HG02610 (cell line): Measurements from ENCODE around the gene HIPK2.
A peak's percentile ranks its signal among the peaks of the same experiment; 100 is the strongest.
"Not testable (repeated sequence)": the region's sequence is repeated elsewhere in the genome, so short reads cannot be mapped to it uniquely, and the experiment has no call there.

ENCODE experiments used
- ATAC-seq: cut with Tn5 transposase; IDR thresholded peaks from one replicate; pipeline ENCODE4 v1.9.1; 2021; ENCODE audit warnings: mild to moderate bottlenecking, moderate library complexity; ENCODE audit not compliant: unreplicated experiment

Gene HIPK2

DNA sequence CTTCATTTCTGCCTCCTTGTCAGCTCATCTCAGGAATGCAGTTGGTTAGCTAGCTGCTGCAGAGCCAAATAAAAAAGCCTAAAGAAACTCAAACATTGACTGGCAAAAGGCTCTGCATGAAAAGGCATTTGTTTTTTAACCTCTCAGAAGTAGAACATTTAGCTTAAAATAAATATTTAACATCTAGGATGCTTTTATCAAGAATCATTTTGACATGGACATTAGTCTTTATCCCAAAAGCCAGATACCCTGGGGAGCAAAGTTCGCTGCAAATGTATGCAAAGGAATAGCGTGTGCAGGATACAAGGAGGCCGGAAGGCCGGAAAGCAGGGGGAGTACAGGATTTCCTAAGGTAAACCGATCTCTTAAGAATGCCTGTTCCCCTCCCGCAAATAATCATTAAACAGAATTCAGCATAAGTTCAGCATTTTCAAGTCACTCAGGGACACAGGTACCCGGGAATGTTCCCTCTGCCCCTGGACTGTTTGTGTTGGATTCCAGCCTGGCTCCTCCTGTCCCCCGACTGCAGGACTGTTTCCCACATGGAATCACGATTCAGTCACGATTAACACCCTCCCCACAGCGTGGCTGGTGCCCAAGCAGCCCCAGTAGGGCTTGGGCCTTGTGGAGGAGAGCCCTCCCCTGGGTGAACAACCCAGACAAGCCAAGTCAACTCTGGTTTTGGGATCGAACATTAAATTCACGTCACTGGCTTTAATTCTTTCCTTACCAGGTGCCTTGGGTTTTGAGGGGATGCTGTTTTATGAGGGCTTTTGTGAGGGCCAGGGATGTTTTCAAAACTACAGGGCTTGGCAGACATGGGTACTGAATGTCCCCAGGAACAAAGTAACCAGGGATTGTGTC is 97.8 kb downstream of the HIPK2 start:
- ATAC-seq = no peak

DNA sequence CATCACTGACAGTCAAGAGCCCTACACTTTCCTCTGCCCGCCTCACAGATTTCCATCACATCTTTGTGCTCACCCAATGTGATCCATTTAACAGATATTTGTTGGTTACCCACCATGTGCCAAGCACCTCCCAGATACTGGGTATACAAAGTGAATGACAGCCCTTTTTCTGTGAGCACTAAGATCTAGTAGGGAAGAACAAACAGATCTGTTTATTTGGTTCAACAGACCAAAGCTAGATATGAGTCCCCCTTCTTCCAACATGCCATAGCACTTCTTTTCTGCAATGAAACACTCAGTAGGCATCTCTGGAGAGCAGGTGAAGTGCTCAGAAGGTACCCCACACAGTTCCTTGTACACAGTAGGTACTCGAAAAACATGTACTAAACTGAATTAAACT is 101.4 kb downstream of the HIPK2 start:
- ATAC-seq = no peak

DNA sequence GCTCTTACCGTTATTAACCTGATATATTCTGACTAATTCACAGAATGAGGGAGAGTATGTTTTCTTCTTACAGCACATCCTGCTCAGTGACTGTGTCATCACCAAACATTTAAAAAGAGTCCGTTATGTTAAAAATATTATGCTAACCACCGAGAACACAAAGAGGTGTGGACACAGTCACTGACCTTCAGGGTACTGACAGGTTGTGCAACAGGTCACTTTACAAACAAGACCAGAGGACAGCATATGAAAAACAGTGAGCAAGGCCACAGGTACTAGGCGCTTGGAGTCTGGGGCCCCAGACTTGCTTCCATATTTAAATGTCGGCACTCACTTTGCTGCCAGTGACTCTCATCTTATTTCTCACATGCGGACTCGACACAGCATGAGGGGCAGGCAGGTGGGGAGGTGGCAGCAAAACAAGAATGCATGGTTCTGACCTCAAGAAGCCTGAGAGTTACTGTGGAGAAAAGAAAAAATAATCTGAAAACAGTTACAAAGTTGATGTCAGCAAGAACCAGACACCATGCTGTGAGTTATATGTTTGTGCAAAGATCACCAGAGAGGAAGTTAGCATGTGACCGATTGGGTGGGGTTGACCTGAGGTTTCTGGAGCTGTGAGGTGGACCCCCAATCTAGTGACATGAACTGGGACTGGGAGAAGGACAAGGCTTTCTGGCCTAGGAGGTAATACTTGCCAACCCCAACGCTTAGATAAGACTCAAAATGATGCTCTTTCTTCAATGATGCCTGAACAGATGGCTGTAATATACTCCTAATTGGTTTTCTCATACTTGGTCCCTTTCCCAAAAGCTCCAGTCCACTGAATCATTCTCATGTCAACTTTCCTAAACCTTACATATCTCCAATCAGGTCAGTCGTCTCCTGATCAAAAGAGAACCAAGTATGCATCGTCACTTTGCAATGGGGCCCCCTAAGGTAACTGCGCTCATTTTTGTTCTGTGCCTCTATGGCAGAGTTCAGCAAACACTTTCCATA is 102.4 kb downstream of the HIPK2 start:
- ATAC-seq = no peak

- ATAC-seq = no peak
Measured at GRCh38 chr7:139674752-139675126, 103.1 kb downstream of the HIPK2 start.

GRCh38 chr7:139674341-139674740 is 103.5 kb downstream of the HIPK2 start:
- no peak for ATAC-seq

- ATAC-seq = no peak
Measured at GRCh38 chr7:139673762-139674161, 104.0 kb downstream of the HIPK2 start.

- peak; percentile 93 for ATAC-seq
Measured at GRCh38 chr7:139673230-139673629, 104.6 kb downstream of the HIPK2 start.

DNA sequence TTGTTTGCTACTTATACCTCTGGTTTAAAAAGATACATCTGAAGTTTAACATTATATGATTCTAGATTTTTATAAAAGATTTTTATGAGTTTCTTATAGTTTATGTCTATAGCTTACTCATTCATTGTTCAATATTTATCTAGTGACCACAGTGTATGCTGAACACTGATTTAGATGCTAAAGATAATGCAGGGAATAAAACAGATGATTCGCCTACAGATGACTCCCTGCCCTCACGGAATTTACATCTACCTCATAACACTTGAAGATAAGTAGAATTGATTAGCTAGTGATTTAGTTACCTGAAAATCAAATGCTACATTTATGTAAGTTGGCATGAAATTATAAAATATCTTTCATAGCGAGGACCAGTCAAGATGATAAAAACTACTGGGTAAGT is 105.8 kb downstream of the HIPK2 start:
- no peak for ATAC-seq

DNA sequence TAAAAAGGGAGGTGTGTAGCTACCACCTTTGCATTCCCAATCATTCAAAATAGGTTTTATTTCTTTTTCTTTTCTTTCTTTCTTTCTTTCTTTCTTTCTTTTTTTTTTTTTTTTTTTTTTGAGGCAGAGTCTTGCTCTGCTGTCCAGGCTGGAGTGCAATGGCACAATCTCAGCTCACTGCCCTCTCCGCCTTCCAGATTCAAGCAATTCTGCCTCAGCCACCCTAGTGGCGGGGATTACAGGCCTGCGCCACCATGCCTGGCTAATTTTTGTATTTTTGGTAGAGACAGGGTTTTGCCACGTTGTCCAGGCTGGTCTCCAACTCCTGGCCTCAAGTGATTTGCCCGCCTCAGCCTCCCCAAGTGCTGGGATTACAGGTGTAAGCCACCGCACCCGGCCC is 107.1 kb downstream of the HIPK2 start:
- ATAC-seq = not testable (repeated sequence)

GRCh38 chr7:139669106-139670061 is 108.4 kb downstream of the HIPK2 start:
- ATAC-seq = no peak

DNA sequence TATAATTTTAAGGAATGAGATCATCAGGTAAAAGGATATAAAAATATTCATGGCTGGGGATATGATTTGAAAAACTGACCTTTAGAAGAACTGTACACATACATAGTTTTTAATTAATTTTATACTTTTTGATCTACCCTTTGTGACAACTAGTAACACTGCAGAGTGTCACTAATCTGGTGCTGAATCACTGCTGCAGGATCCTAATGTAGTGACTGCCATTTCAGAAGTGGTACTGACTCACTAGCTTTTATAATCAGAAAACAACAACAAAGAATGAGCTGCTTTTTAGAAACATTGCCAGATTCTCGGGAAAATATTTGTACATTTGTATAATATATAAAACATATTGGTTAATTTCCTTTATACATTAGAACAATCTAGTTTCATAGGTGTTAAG is 110.4 kb downstream of the HIPK2 start:
- no peak for ATAC-seq

- ATAC-seq = no peak
Measured at GRCh38 chr7:139666501-139666900, 111.3 kb downstream of the HIPK2 start.

- no peak for ATAC-seq
Measured at GRCh38 chr7:139664434-139664833, 113.4 kb downstream of the HIPK2 start.

DNA sequence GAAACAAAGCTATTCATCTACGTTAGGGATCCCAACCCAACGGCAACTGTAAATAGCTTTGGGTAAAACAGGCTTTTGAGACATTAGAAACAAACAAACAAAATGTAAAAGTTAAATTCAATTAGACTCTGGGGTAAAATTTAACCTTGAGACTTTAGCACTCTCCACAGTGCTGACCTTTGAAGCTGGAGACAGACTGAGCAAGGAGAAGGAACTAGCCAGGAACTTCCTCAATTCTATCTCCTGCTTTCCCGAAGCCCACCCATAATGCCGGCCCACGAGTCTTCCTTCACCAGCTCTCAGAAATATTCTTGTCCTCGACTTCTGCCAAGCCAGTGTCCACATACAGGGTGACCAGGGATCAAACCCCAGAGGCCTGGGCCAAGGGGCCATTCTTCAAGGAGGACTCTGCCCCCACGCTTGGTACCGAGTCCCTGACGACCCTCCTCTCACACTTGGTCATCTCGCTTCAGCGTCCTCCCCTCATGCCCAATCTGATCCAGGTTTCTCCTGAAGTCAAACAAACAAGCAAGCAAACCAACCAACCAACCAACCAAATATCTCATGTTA is 114.1 kb downstream of the HIPK2 start:
- ATAC-seq = no peak

DNA sequence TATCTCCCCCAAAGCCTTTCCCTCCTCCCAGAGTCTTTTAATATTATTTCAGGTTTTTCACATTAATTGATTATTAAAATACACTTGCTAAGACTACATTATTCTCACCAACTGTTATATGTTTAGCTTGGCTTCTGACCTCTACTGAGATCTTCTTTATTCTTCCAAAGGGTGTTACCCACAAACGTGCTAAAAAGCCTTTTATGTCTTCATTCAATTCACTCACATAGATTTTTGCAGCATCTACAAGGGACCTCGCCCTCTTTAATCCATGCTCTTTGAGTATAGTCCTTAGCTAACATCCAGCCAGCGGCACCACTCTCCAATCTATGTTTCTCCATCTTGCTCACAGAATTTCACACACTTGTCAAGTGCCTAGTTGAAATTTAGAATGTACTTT is 115.9 kb downstream of the HIPK2 start:
- no peak for ATAC-seq

- ATAC-seq = no peak
Measured at GRCh38 chr7:139661043-139661440, 116.8 kb downstream of the HIPK2 start.

DNA sequence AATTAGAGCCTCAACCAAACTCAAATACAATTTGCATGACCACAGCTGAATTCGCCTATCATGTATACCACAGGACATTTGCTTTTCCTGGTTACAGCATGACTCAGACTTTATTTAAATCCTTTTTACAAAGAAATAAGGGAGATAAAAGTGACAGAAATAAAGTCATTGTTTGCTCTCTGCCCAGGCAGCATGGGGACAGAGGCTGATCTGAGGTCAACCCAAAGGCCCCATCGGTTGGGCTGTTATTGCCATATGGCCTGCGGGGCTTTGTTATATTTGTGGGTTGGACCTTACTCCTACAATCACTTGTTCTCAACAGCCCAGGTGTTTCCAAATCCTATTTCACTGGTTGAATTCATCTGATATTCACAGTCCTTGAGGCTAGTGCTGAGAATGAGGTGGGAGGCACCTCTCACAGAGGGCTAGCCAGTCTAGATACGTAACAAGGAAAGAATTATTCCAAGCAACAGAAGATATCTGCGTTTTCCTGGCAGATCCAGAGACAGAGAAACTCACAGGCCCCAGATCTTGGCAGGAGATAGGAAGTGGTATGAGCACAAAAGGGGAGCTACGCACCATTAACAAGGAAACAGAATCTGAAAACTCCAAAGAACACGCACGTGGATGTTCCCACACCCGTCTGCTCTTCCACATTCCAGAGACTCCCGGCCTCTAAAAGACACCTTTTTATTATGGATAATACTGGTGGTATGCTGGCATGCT is 117.3 kb downstream of the HIPK2 start:
- ATAC-seq = no peak

- no peak for ATAC-seq
Measured at GRCh38 chr7:139659922-139660316, 117.9 kb downstream of the HIPK2 start.

GRCh38 chr7:139658908-139659675 is 118.7 kb downstream of the HIPK2 start:
- ATAC-seq = no peak
